ENCODE results near the gene ARCN1.

Gene ARCN1

DNA sequence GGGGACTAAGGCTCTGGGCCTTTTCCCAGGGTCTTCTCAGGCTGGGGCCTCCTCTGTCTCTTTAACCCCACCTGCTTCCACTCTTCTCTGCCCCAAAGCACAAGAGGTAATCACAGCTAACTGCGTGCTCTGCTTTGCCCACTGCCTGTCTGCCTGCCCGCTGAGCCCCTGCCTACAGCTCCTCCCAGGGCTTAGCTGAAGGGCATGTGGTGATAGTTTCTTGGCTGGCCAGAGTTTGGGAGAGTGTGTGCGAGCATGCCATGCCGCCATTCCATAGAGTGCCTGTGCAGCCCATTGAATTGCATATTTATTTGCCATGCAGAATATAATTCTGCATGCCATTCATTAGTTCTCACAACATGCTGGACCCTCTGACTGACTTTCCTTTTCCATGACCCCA lies 67.7 kb downstream of the ARCN1 start:
- no peak for DNase-seq
- no peaks in the 10 kb centered on the region for H3K4me1 ChIP-seq (ENCODE audit: control insufficient read depth, low read depth, low read length)
- H3K18ac ChIP-seq (ENCODE audit: low read length) = no peak overlapping the region
- no peaks in the 10 kb centered on the region for H3K79me2 ChIP-seq (ENCODE audit: control insufficient read depth, insufficient read depth, low read length)
- H3K4me3 ChIP-seq (ENCODE audit: low read length) = no peak overlapping the region
- H2BK15ac ChIP-seq (replicated peaks; ENCODE audit: low read depth) = no peak overlapping the region
- no peak overlapping the region for H2AK5ac ChIP-seq (ENCODE audit: low read length)
- H2BK5ac ChIP-seq (ENCODE audit: low read length) = no peak overlapping the region
- H4K8ac ChIP-seq (ENCODE audit: low read depth, low read length) = no peak overlapping the region
- H3K27me3 ChIP-seq (ENCODE audit: insufficient read depth, low read length, poor library complexity) = no peaks in the 10 kb centered on the region
- H3K36me3 ChIP-seq (ENCODE audit: control insufficient read depth, insufficient read depth, low read length) = no peaks in the 10 kb centered on the region
- no peak overlapping the region for H3K4me2 ChIP-seq (ENCODE audit: low read length)
- H3K9ac ChIP-seq (ENCODE audit: low read length) = no peak overlapping the region
- H2BK120ac ChIP-seq (ENCODE audit: low read depth, low read length) = no peak overlapping the region
- H3K56ac ChIP-seq (ENCODE audit: low read length) = no peak overlapping the region
- no peaks in the 10 kb centered on the region for H3K79me1 ChIP-seq (ENCODE audit: low read length)
- no peak overlapping the region for H3K27ac ChIP-seq (ENCODE audit: low read depth, low read length)
- no CpG with 5 or more reads among the region's 4 CpGs for WGBS (ENCODE audit: extremely low coverage, insufficient coverage, low lambda C conversion rate)
- no peak overlapping the region for H4K5ac ChIP-seq (ENCODE audit: low read length)
- H3K23ac ChIP-seq (ENCODE audit: low read length) = no peak overlapping the region
- H3K4ac ChIP-seq (ENCODE audit: low read depth, low read length) = no peak overlapping the region

GRCh38 chr11:118640332-118641154 lies 68.3 kb downstream of the ARCN1 start:
- Histone ChIP-seq H3K4me3 (ENCODE audit: low read length) (no peak overlapping the region), H4K5ac (ENCODE audit: low read length) (no peak overlapping the region), H3K18ac (ENCODE audit: low read length) (no peak overlapping the region), H3K4me1 (ENCODE audit: control insufficient read depth, low read depth, low read length) (no peaks in the 10 kb centered on the region), H3K79me2 (ENCODE audit: control insufficient read depth, insufficient read depth, low read length) (no peaks in the 10 kb centered on the region), H3K4ac (ENCODE audit: low read depth, low read length) (no peak overlapping the region), H3K27me3 (ENCODE audit: insufficient read depth, low read length, poor library complexity) (no peaks in the 10 kb centered on the region), H2BK120ac (ENCODE audit: low read depth, low read length) (no peak overlapping the region), H4K8ac (ENCODE audit: low read depth, low read length) (no peak overlapping the region), H3K79me1 (ENCODE audit: low read length) (no peaks in the 10 kb centered on the region), H3K4me2 (ENCODE audit: low read length) (no peak overlapping the region), H2AK5ac (ENCODE audit: low read length) (no peak overlapping the region), H3K36me3 (ENCODE audit: control insufficient read depth, insufficient read depth, low read length) (no peaks in the 10 kb centered on the region), H3K9ac (ENCODE audit: low read length) (no peak overlapping the region), H2BK5ac (ENCODE audit: low read length) (no peak overlapping the region), H3K23ac (ENCODE audit: low read length) (no peak overlapping the region), H3K27ac (ENCODE audit: low read depth, low read length) (no peak overlapping the region), H3K56ac (ENCODE audit: low read length) (no peak overlapping the region), H2BK15ac (replicated peaks; ENCODE audit: low read depth) (no peak overlapping the region)
- no CpG with 5 or more reads among the region's 5 CpGs for WGBS (ENCODE audit: extremely low coverage, insufficient coverage, low lambda C conversion rate)
- DNase-seq = no peak

DNA sequence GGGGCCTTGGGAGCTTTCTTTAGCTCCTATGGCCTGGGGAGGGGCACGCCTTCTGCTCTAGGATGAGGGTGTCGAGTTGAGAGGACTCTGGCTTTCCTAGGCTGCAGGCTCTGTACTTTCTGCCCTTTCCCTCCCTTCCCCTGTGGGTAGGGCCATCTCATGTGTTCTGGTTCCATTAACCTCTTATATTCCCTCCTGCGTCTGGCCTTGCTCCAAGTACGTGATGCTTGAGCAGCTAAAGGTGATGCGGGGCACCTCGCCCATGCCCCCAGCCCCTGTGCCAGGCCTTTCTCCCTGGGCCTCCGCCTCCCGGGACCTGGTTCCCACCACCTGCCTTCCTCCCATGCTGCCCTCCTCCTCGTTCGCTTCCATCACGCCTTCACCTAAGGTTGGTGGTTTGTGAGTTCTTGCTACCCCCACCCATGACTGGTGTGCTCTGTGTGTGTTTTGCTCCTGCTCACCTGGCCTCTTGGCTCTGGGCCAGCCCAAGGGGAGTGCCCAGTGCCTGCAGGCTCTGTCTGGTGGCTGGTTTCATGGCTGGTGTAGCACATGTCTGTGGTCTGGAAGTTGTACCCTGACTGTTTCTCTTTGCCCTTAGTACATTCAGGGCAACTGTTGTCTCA lies 69.3 kb downstream of the ARCN1 start:
- WGBS (ENCODE audit: extremely low coverage, insufficient coverage, low lambda C conversion rate) = no CpG with 5 or more reads among the region's 11 CpGs
- Histone ChIP-seq H3K4me3 (ENCODE audit: low read length) (no peak overlapping the region), H3K36me3 (ENCODE audit: control insufficient read depth, insufficient read depth, low read length) (no peaks in the 10 kb centered on the region), H4K8ac (ENCODE audit: low read depth, low read length) (no peak overlapping the region), H4K5ac (ENCODE audit: low read length) (no peak overlapping the region), H3K18ac (ENCODE audit: low read length) (no peak overlapping the region), H3K23ac (ENCODE audit: low read length) (no peak overlapping the region), H3K79me1 (ENCODE audit: low read length) (no peaks in the 10 kb centered on the region), H3K4ac (ENCODE audit: low read depth, low read length) (no peak overlapping the region), H3K27ac (ENCODE audit: low read depth, low read length) (no peak overlapping the region), H2BK15ac (replicated peaks; ENCODE audit: low read depth) (no peak overlapping the region), H3K9ac (ENCODE audit: low read length) (no peak overlapping the region), H3K79me2 (ENCODE audit: control insufficient read depth, insufficient read depth, low read length) (no peaks in the 10 kb centered on the region), H3K4me1 (ENCODE audit: control insufficient read depth, low read depth, low read length) (no peaks in the 10 kb centered on the region), H3K27me3 (ENCODE audit: insufficient read depth, low read length, poor library complexity) (no peaks in the 10 kb centered on the region), H2AK5ac (ENCODE audit: low read length) (no peak overlapping the region), H3K56ac (ENCODE audit: low read length) (no peak overlapping the region), H2BK120ac (ENCODE audit: low read depth, low read length) (no peak overlapping the region), H3K4me2 (ENCODE audit: low read length) (no peak overlapping the region), H2BK5ac (ENCODE audit: low read length) (no peak overlapping the region)
- DNase-seq = no peak

- Histone ChIP-seq H3K4me2 (ENCODE audit: low read length) (no peak overlapping the region), H3K4ac (ENCODE audit: low read depth, low read length) (no peak overlapping the region), H3K79me2 (ENCODE audit: control insufficient read depth, insufficient read depth, low read length) (no peaks in the 10 kb centered on the region), H2BK120ac (ENCODE audit: low read depth, low read length) (no peak overlapping the region), H2AK5ac (ENCODE audit: low read length) (no peak overlapping the region), H3K27me3 (ENCODE audit: insufficient read depth, low read length, poor library complexity) (no peaks in the 10 kb centered on the region), H4K5ac (ENCODE audit: low read length) (no peak overlapping the region), H3K23ac (ENCODE audit: low read length) (no peak overlapping the region), H3K4me3 (ENCODE audit: low read length) (no peak overlapping the region), H3K79me1 (ENCODE audit: low read length) (no peaks in the 10 kb centered on the region), H3K36me3 (ENCODE audit: control insufficient read depth, insufficient read depth, low read length) (no peaks in the 10 kb centered on the region), H2BK5ac (ENCODE audit: low read length) (no peak overlapping the region), H3K27ac (ENCODE audit: low read depth, low read length) (no peak overlapping the region), H3K56ac (ENCODE audit: low read length) (no peak overlapping the region), H3K9ac (ENCODE audit: low read length) (no peak overlapping the region), H3K18ac (ENCODE audit: low read length) (no peak overlapping the region), H4K8ac (ENCODE audit: low read depth, low read length) (no peak overlapping the region), H2BK15ac (replicated peaks; ENCODE audit: low read depth) (no peak overlapping the region), H3K4me1 (ENCODE audit: control insufficient read depth, low read depth, low read length) (no peaks in the 10 kb centered on the region)
- DNase-seq = no peak
- WGBS (ENCODE audit: extremely low coverage, insufficient coverage, low lambda C conversion rate) = no CpG with 5 or more reads among the region's 11 CpGs
Measured at GRCh38 chr11:118643142-118643994, 71.2 kb downstream of the ARCN1 start.

DNA sequence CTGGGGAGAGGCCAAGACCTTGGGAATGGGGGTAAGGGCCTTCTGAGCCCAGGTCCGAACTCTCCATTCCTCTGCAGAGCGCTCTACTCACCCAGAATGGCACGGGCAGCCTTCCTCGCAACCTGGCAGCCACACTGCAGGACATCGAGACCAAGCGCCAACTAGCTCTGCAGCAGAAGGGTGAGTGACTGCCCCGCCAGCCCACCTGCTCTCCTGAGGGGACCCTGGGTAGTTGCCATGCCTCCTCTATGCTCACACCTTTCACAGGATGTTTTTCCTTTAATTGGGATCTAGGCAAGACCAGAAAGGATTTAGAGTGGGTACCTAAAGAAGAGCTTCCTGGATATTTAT lies 71.8 kb downstream of the ARCN1 start:
- no peak overlapping the region for H3K18ac ChIP-seq (ENCODE audit: low read length)
- no peak overlapping the region for H3K27ac ChIP-seq (ENCODE audit: low read depth, low read length)
- no peak overlapping the region for H2AK5ac ChIP-seq (ENCODE audit: low read length)
- no peaks in the 10 kb centered on the region for H3K79me1 ChIP-seq (ENCODE audit: low read length)
- no peak for DNase-seq
- no peak overlapping the region for H4K5ac ChIP-seq (ENCODE audit: low read length)
- no peak overlapping the region for H3K4ac ChIP-seq (ENCODE audit: low read depth, low read length)
- H3K4me1 ChIP-seq (ENCODE audit: control insufficient read depth, low read depth, low read length) = no peaks in the 10 kb centered on the region
- H3K4me2 ChIP-seq (ENCODE audit: low read length) = no peak overlapping the region
- no peak overlapping the region for H4K8ac ChIP-seq (ENCODE audit: low read depth, low read length)
- WGBS (ENCODE audit: extremely low coverage, insufficient coverage, low lambda C conversion rate) = no CpG with 5 or more reads among the region's 7 CpGs
- H3K56ac ChIP-seq (ENCODE audit: low read length) = no peak overlapping the region
- no peak overlapping the region for H3K23ac ChIP-seq (ENCODE audit: low read length)
- H3K79me2 ChIP-seq (ENCODE audit: control insufficient read depth, insufficient read depth, low read length) = no peaks in the 10 kb centered on the region
- H3K36me3 ChIP-seq (ENCODE audit: control insufficient read depth, insufficient read depth, low read length) = no peaks in the 10 kb centered on the region
- no peak overlapping the region for H2BK15ac ChIP-seq (replicated peaks; ENCODE audit: low read depth)
- H2BK5ac ChIP-seq (ENCODE audit: low read length) = no peak overlapping the region
- no peaks in the 10 kb centered on the region for H3K27me3 ChIP-seq (ENCODE audit: insufficient read depth, low read length, poor library complexity)
- no peak overlapping the region for H3K4me3 ChIP-seq (ENCODE audit: low read length)
- H2BK120ac ChIP-seq (ENCODE audit: low read depth, low read length) = no peak overlapping the region
- H3K9ac ChIP-seq (ENCODE audit: low read length) = no peak overlapping the region

Measured in mesendoderm (in vitro differentiated cells).